Measurements from ENCODE around the gene TMEM120B.

Gene TMEM120B

DNA sequence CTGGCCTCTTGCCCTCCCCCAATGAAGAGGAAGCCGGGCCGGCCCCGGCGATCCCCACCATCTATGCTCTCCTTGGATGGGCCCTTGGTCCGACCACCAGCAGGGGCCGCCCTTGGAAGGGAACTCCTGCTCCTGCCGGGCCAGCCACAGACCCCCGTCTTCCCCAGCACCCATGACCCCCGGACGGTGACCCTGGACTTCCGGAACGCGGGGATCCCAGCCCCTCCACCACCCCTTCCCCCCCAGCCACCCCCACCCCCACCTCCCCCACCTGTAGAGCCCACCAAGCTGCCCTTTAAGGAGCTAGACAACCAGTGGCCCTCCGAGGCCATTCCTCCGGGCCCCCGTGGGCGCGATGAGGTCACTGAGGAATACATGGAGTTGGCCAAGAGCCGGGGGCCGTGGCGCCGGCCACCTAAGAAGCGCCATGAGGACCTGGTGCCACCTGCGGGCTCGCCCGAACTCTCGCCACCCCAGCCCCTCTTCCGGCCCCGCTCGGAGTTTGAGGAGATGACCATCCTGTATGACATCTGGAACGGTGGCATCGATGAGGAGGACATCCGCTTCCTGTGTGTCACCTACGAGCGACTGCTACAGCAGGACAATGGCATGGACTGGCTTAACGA is 110.7 kb downstream of the TMEM120B start:
- Histone ChIP-seq H3K4me3 (ENCODE audit: low read depth, low read length) (no peak overlapping the region), H3K27ac (ENCODE audit: extremely low read depth, low read depth, low read length) (no peak overlapping the region), H3K36me3 (ENCODE audit: control insufficient read depth in 2 of 2, insufficient read depth in 1 of 2, low read length in 2 of 2) (peaks cover 23 to 68% of the 10 kb centered on the region in 2 experiments; a peak in 2 of 3 replicates), H3K4me1 (ENCODE audit: control insufficient read depth, insufficient read depth, low read length) (no peaks in the 10 kb centered on the region), H3K9me3 (ENCODE audit: control insufficient read depth, insufficient read depth, low read depth, low read length) (no peaks in the 10 kb centered on the region)
- CTCF ChIA-PET, result interaction anchor here (3.9 kb wide), 1 partner anchor 28 kb away, joined by 16 read pairs; no protein-coding TSS in a partner anchor
- POLR2A ChIA-PET, result interaction anchor here (1.0 kb wide), 1 partner anchor 11 kb away, joined by 3 read pairs; no protein-coding TSS in a partner anchor
- TF ChIP-seq GLIS2 (tag by site-specific recombination; IDR thresholded peaks at IDR 0.05), result no peak
- TF ChIP-seq KLF8 (tag by site-specific recombination; IDR thresholded peaks at IDR 0.05), result no peak
- no peak for TF ChIP-seq GLI2 (tag by site-specific recombination; IDR thresholded peaks at IDR 0.05; ENCODE audit: borderline replicate concordance, low read depth)
- TF ChIP-seq, protein P1, sequence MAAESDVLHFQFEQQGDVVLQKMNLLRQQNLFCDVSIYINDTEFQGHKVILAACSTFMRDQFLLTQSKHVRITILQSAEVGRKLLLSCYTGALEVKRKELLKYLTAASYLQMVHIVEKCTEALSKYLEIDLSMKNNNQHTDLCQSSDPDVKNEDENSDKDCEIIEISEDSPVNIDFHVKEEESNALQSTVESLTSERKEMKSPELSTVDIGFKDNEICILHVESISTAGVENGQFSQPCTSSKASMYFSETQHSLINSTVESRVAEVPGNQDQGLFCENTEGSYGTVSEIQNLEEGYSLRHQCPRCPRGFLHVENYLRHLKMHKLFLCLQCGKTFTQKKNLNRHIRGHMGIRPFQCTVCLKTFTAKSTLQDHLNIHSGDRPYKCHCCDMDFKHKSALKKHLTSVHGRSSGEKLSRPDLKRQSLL (tag by site-specific recombination; IDR thresholded peaks at IDR 0.05), result no peak
- TF ChIP-seq, protein P2, sequence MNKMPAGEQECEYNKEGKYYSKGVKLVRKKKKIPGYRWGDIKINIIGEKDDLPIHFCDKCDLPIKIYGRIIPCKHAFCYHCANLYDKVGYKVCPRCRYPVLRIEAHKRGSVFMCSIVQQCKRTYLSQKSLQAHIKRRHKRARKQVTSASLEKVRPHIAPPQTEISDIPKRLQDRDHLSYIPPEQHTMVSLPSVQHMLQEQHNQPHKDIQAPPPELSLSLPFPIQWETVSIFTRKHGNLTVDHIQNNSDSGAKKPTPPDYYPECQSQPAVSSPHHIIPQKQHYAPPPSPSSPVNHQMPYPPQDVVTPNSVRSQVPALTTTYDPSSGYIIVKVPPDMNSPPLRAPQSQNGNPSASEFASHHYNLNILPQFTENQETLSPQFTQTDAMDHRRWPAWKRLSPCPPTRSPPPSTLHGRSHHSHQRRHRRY (tag by site-specific recombination; IDR thresholded peaks at IDR 0.05), result no peak
- TF ChIP-seq ZNF146 (tag by site-specific recombination; IDR thresholded peaks at IDR 0.05), result no peak
- TF ChIP-seq ZNF2 (tag by site-specific recombination; IDR thresholded peaks at IDR 0.05), result no peak
- TF ChIP-seq SALL2 (tag by site-specific recombination; IDR thresholded peaks at IDR 0.05; ENCODE audit: borderline replicate concordance), result no peak
- no peak for TF ChIP-seq ZNF155 (tag by site-specific recombination; IDR thresholded peaks at IDR 0.05)
- TF ChIP-seq ZBTB48 (tag by site-specific recombination; IDR thresholded peaks at IDR 0.05), result no peak
- TF ChIP-seq ZNF133 (tag by site-specific recombination; IDR thresholded peaks at IDR 0.05), result no peak
- TF ChIP-seq ZNF138 (tag by site-specific recombination; IDR thresholded peaks at IDR 0.05; ENCODE audit: borderline replicate concordance), result no peak
- no peak for TF ChIP-seq ZNF335 (tag by site-specific recombination; conservative IDR thresholded peaks at IDR 0.05)
- no peak for TF ChIP-seq ZNF274 (IDR thresholded peaks at IDR 0.05; ENCODE audit: low read length)
- TF ChIP-seq ZNF274 (tag by site-specific recombination; IDR thresholded peaks at IDR 0.05; ENCODE audit: borderline replicate concordance), result no peak

DNA sequence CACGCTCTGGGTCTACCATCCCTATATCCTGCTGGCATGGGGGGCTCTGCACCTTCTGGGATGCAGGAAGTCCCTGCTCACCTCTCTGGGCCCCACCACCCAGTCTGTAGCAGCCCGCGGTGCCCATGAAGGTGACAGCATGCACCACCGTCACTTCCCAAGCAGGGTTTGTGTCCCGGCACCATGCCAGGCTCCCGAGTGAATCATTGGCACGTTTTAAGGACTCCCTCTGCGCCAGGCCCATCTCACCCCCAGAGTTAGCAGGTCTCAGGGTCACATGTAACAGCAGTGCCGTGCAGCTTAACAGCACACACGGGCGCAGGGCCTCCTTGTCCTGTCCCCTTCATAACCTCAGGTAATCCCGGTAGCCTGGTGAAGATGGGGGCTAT is 111.2 kb downstream of the TMEM120B start:
- H3K4me3 ChIP-seq (ENCODE audit: low read depth, low read length), result no peak overlapping the region
- CTCF ChIA-PET, result interaction anchor here (0.9 to 3.9 kb wide), 2 partner anchors 16 to 28 kb away, joined by 5 to 16 read pairs; no protein-coding TSS in a partner anchor
- no peaks in the 10 kb centered on the region for H3K9me3 ChIP-seq (ENCODE audit: control insufficient read depth, insufficient read depth, low read depth, low read length)
- H3K36me3 ChIP-seq (ENCODE audit: control insufficient read depth in 2 of 2, insufficient read depth in 1 of 2, low read length in 2 of 2), result peaks cover 22 to 73% of the 10 kb centered on the region in 2 experiments; a peak in 2 of 3 replicates
- no peaks in the 10 kb centered on the region for H3K4me1 ChIP-seq (ENCODE audit: control insufficient read depth, insufficient read depth, low read length)
- H3K27ac ChIP-seq (ENCODE audit: extremely low read depth, low read depth, low read length), result no peak overlapping the region
- POLR2A ChIA-PET, result interaction anchor here (1.0 kb wide), 1 partner anchor 12 kb away, joined by 3 read pairs; no protein-coding TSS in a partner anchor
- TF ChIP-seq SP7 (tag by site-specific recombination; IDR thresholded peaks at IDR 0.05) (no peak), ZNF530 (tag by site-specific recombination; IDR thresholded peaks at IDR 0.05; ENCODE audit: low read depth) (no peak), ZNF585B (tag by site-specific recombination; IDR thresholded peaks at IDR 0.05) (no peak), ZNF2 (tag by site-specific recombination; IDR thresholded peaks at IDR 0.05) (no peak), OSR2 (tag by site-specific recombination; IDR thresholded peaks at IDR 0.05) (no peak), ZNF140 (tag by site-specific recombination; IDR thresholded peaks at IDR 0.05) (no peak), MYNN (tag by site-specific recombination; IDR thresholded peaks at IDR 0.05; ENCODE audit: borderline replicate concordance) (no peak), ZBTB8A (tag by site-specific recombination; IDR thresholded peaks at IDR 0.05) (no peak), ZNF404 (tag by site-specific recombination; IDR thresholded peaks at IDR 0.05) (no peak), ZNF302 (tag by site-specific recombination; IDR thresholded peaks at IDR 0.05; ENCODE audit: low read depth) (no peak)
- TF ChIP-seq, protein P3, sequence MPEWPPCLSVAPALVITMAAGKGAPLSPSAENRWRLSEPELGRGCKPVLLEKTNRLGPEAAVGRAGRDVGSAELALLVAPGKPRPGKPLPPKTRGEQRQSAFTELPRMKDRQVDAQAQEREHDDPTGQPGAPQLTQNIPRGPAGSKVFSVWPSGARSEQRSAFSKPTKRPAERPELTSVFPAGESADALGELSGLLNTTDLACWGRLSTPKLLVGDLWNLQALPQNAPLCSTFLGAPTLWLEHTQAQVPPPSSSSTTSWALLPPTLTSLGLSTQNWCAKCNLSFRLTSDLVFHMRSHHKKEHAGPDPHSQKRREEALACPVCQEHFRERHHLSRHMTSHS (tag by site-specific recombination; IDR thresholded peaks at IDR 0.05), result no peak
- TF ChIP-seq, protein P4, sequence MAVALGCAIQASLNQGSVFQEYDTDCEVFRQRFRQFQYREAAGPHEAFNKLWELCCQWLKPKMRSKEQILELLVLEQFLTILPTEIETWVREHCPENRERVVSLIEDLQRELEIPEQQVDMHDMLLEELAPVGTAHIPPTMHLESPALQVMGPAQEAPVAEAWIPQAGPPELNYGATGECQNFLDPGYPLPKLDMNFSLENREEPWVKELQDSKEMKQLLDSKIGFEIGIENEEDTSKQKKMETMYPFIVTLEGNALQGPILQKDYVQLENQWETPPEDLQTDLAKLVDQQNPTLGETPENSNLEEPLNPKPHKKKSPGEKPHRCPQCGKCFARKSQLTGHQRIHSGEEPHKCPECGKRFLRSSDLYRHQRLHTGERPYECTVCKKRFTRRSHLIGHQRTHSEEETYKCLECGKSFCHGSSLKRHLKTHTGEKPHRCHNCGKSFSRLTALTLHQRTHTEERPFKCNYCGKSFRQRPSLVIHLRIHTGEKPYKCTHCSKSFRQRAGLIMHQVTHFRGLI (tag by site-specific recombination; IDR thresholded peaks at IDR 0.05), result no peak
- TF ChIP-seq, protein P5, sequence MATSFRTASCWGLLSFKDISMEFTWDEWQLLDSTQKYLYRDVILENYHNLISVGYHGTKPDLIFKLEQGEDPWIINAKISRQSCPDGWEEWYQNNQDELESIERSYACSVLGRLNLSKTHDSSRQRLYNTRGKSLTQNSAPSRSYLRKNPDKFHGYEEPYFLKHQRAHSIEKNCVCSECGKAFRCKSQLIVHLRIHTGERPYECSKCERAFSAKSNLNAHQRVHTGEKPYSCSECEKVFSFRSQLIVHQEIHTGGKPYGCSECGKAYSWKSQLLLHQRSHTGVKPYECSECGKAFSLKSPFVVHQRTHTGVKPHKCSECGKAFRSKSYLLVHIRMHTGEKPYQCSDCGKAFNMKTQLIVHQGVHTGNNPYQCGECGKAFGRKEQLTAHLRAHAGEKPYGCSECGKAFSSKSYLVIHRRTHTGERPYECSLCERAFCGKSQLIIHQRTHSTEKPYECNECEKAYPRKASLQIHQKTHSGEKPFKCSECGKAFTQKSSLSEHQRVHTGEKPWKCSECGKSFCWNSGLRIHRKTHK (tag by site-specific recombination; IDR thresholded peaks at IDR 0.05), result no peak
- TF ChIP-seq, protein P6, sequence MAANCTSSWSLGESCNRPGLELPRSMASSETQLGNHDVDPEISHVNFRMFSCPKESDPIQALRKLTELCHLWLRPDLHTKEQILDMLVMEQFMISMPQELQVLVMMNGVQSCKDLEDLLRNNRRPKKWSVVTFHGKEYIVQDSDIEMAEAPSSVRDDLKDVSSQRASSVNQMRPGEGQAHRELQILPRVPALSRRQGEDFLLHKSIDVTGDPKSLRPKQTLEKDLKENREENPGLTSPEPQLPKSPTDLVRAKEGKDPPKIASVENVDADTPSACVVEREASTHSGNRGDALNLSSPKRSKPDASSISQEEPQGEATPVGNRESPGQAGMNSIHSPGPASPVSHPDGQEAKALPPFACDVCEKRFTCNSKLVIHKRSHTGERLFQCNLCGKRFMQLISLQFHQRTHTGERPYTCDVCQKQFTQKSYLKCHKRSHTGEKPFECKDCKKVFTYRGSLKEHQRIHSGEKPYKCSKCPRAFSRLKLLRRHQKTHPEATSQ (tag by site-specific recombination; IDR thresholded peaks at IDR 0.05), result no peak

Measured in HEK293 (cell line).